Activated T-cell treated with anti-CD3 and anti-CD28 coated beads, Interleukin-2, amount 50 U/mL, for 24 hours (primary cell): Measurements from ENCODE around the gene METTL27.
"Not testable (repeated sequence)": the region's sequence is repeated elsewhere in the genome, so short reads cannot be mapped to it uniquely, and the experiment has no call there.

Source experiments
- DNase-seq: peaks from one replicate; pipeline ENCODE4 v3.0.0-alpha.2; 2020
- H3K27ac Mint-ChIP-seq: 2 replicates; pipeline ENCODE4 v1.8.0; 2020; ENCODE audit warnings: mild to moderate bottlenecking, mixed read lengths
- H3K27me3 Mint-ChIP-seq: 2 replicates; pipeline ENCODE4 v1.8.0; 2020; ENCODE audit warnings: mixed read lengths
- H3K36me3 Mint-ChIP-seq: 2 replicates; pipeline ENCODE4 v1.8.0; 2020; ENCODE audit warnings: low read depth, mixed read lengths
- H3K4me1 Mint-ChIP-seq: 2 replicates; pipeline ENCODE4 v1.8.0; 2020; ENCODE audit warnings: low read depth, mixed read lengths
- H3K4me3 Mint-ChIP-seq: 2 replicates; pipeline ENCODE4 v1.8.0; 2020; ENCODE audit warnings: mild to moderate bottlenecking, moderate library complexity, mixed read lengths
- H3K9me3 Mint-ChIP-seq: 2 replicates; pipeline ENCODE4 v1.8.0; 2020; ENCODE audit warnings: mixed read lengths

Gene METTL27

GRCh38 chr7:73842067-73842976, at the start of gene METTL27:
TSS of gene METTL27 (minus strand) at chr7:73842516. CDS start at chr7:73842140, 376 bp downstream.
- DNase-seq = peak; percentile 92
- Mint-ChIP-seq H3K27ac (peak within 1 kb of the TSS; percentile 83), H3K4me1 (peaks cover 14% of the 10 kb centered on the region), H3K36me3 (no peaks in the 10 kb centered on the region), H3K4me3 (peak within 1 kb of the TSS; percentile 80), H3K9me3 (no peaks in the 10 kb centered on the region), H3K27me3 (no peaks in the 10 kb centered on the region)

GRCh38 chr7:73891178-73891885, 49.0 kb upstream of the METTL27 start:
- no peak for DNase-seq
- Mint-ChIP-seq H3K9me3 (peaks cover 4% of the 10 kb centered on the region), H3K4me3 (no peak overlapping the region), H3K27me3 (peaks cover 25% of the 10 kb centered on the region), H3K27ac (no peak overlapping the region), H3K4me1 (peaks cover 10% of the 10 kb centered on the region), H3K36me3 (no peaks in the 10 kb centered on the region)

- Mint-ChIP-seq H3K4me1 (peaks cover 10% of the 10 kb centered on the region), H3K27me3 (peaks cover 30% of the 10 kb centered on the region), H3K4me3 (no peak overlapping the region), H3K27ac (no peak overlapping the region), H3K9me3 (no peaks in the 10 kb centered on the region), H3K36me3 (no peaks in the 10 kb centered on the region)
- no peak for DNase-seq
Observed at GRCh38 chr7:73890555-73891147, 48.3 kb upstream of the METTL27 start.

- no peak overlapping the region for H3K4me3 Mint-ChIP-seq
- peaks cover 10% of the 10 kb centered on the region for H3K4me1 Mint-ChIP-seq
- peaks cover 33% of the 10 kb centered on the region for H3K27me3 Mint-ChIP-seq
- DNase-seq = no peak
- H3K36me3 Mint-ChIP-seq = no peaks in the 10 kb centered on the region
- H3K27ac Mint-ChIP-seq = no peak overlapping the region
- H3K9me3 Mint-ChIP-seq = no peaks in the 10 kb centered on the region
Observed at GRCh38 chr7:73888959-73889358, 46.6 kb upstream of the METTL27 start.

GRCh38 chr7:73887762-73888161, 45.4 kb upstream of the METTL27 start:
- Mint-ChIP-seq H3K27me3 (peaks cover 33% of the 10 kb centered on the region), H3K4me1 (peaks cover 10% of the 10 kb centered on the region), H3K9me3 (no peaks in the 10 kb centered on the region), H3K36me3 (no peaks in the 10 kb centered on the region), H3K27ac (peak overlapping the region; percentile 35), H3K4me3 (no peak overlapping the region)
- no peak for DNase-seq

GRCh38 chr7:73885975-73886798, 43.9 kb upstream of the METTL27 start:
- no peak overlapping the region for H3K4me3 Mint-ChIP-seq
- H3K9me3 Mint-ChIP-seq = no peaks in the 10 kb centered on the region
- peaks cover 34% of the 10 kb centered on the region for H3K27me3 Mint-ChIP-seq

GRCh38 chr7:73885433-73885974, 43.2 kb upstream of the METTL27 start:
- DNase-seq = no peak
- H3K27me3 Mint-ChIP-seq = peaks cover 36% of the 10 kb centered on the region
- no peaks in the 10 kb centered on the region for H3K9me3 Mint-ChIP-seq
- no peaks in the 10 kb centered on the region for H3K36me3 Mint-ChIP-seq
- no peak overlapping the region for H3K27ac Mint-ChIP-seq
- peaks cover 8% of the 10 kb centered on the region for H3K4me1 Mint-ChIP-seq
- no peak overlapping the region for H3K4me3 Mint-ChIP-seq

More at GRCh38 chr7:73885975-73886798, 43.9 kb upstream of the METTL27 start:
- no peaks in the 10 kb centered on the region for H3K36me3 Mint-ChIP-seq
- H3K4me1 Mint-ChIP-seq = peaks cover 10% of the 10 kb centered on the region
- no peak overlapping the region for H3K27ac Mint-ChIP-seq
- DNase-seq = no peak

- peaks cover 40% of the 10 kb centered on the region for H3K27me3 Mint-ChIP-seq
- not testable (repeated sequence) for DNase-seq, H3K27ac Mint-ChIP-seq, H3K36me3 Mint-ChIP-seq, H3K9me3 Mint-ChIP-seq, H3K4me3 Mint-ChIP-seq, H3K4me1 Mint-ChIP-seq
Observed at GRCh38 chr7:73884867-73885422, 42.6 kb upstream of the METTL27 start.

- H3K36me3 Mint-ChIP-seq = no peaks in the 10 kb centered on the region
- H3K27ac Mint-ChIP-seq = no peak overlapping the region
- no peak for DNase-seq
- H3K9me3 Mint-ChIP-seq = no peaks in the 10 kb centered on the region
- H3K27me3 Mint-ChIP-seq = peaks cover 30% of the 10 kb centered on the region
- no peak overlapping the region for H3K4me3 Mint-ChIP-seq
- H3K4me1 Mint-ChIP-seq = no peaks in the 10 kb centered on the region
Observed at GRCh38 chr7:73882047-73882402, 39.7 kb upstream of the METTL27 start.

GRCh38 chr7:73881352-73882046, 39.2 kb upstream of the METTL27 start:
- H3K4me1 Mint-ChIP-seq = no peaks in the 10 kb centered on the region
- no peaks in the 10 kb centered on the region for H3K36me3 Mint-ChIP-seq
- H3K27ac Mint-ChIP-seq = no peak overlapping the region
- H3K27me3 Mint-ChIP-seq = peaks cover 26% of the 10 kb centered on the region
- no peaks in the 10 kb centered on the region for H3K9me3 Mint-ChIP-seq
- DNase-seq = no peak
- no peak overlapping the region for H3K4me3 Mint-ChIP-seq

- DNase-seq = no peak
- H3K4me1 Mint-ChIP-seq = no peaks in the 10 kb centered on the region
- no peak overlapping the region for H3K27ac Mint-ChIP-seq
- H3K4me3 Mint-ChIP-seq = no peak overlapping the region
- peaks cover 20% of the 10 kb centered on the region for H3K27me3 Mint-ChIP-seq
- H3K36me3 Mint-ChIP-seq = no peaks in the 10 kb centered on the region
- H3K9me3 Mint-ChIP-seq = no peaks in the 10 kb centered on the region
Observed at GRCh38 chr7:73880755-73881328, 38.5 kb upstream of the METTL27 start.

GRCh38 chr7:73879977-73880681, 37.8 kb upstream of the METTL27 start:
- Mint-ChIP-seq H3K4me3 (no peak overlapping the region), H3K36me3 (no peaks in the 10 kb centered on the region), H3K27me3 (peaks cover 16% of the 10 kb centered on the region), H3K27ac (no peak overlapping the region), H3K9me3 (no peaks in the 10 kb centered on the region), H3K4me1 (no peaks in the 10 kb centered on the region)
- DNase-seq = no peak
